HepG2 (cell line): ENCODE data around the gene KRT34. TPM values are rescaled to one million over a fixed set of nuclear protein-coding genes. Genes with fewer than 3 reads are reported as not detected.

Source experiments
- ATAC-seq: fragments of 200-7000 bp; cut with Tn5 transposase; 3 replicates; pipeline ENCODE4 v1.9.1; 2020; ENCODE audit warnings: mild to moderate bottlenecking, moderate library complexity
- BruUV-seq: library from RNA; stranded (reverse); fragments of 400-500 nt; replicated peaks from 2 replicates; lab custom pipeline; 2021; lab: Mats Ljungman, UMichigan
- CTCF ChIA-PET: fragments of 300-600 bp; formaldehyde crosslinking; extraction: SDS; loops from one replicate; lab custom pipeline; 2021; ENCODE audit warnings: low total read pairs, inconsistent platforms, low intra/inter-chr PET ratio; lab: Yijun Ruan, JAX
- POLR2A ChIA-PET: fragments of 350-600 bp; sonication (Branson Sonifier 250); formaldehyde crosslinking; loops from one replicate; lab custom pipeline; 2020; ENCODE audit warnings: antibody characterized with exemption, inconsistent platforms; lab: Yijun Ruan, JAX
- DNase-seq: peaks from one replicate; pipeline ENCODE4 v3.0.0-alpha.2; 2015; ENCODE audit warnings: low spot score
- FAIRE-seq: peaks from 3 replicates; lab custom pipeline; 2011; peaks lifted over from hg19 to GRCh38; lab: Jason Lieb, UNC
- H2AFZ ChIP-seq: one replicate; pipeline ENCODE4 v1.6.1; 2011; ENCODE audit warnings: low read length, inconsistent platforms
- H3K27ac ChIP-seq: fragments of 300-600 bp; 3 replicates; pipeline ENCODE4 v1.8.0; 2011; ENCODE audit warnings: mixed run types, mild to moderate bottlenecking, mixed read lengths, low read length, inconsistent platforms; ENCODE audit not compliant: insufficient read depth; ENCODE audit errors: extremely low read length
- H3K27me3 ChIP-seq, 2 experiments: fragments of 200-600 bp in 1 of 2; 2 replicates in 1 of 2; 3 replicates in 1 of 2; pipeline versions ENCODE4 v1.6.0 to v1.8.0; 2011; ENCODE audit warnings: low read length in 2 of 2, mild to moderate bottlenecking in 2 of 2, moderate library complexity in 2 of 2, inconsistent platforms in 1 of 2; ENCODE audit not compliant: insufficient read depth in 2 of 2, control insufficient read depth in 1 of 2
- H3K36me3 ChIP-seq, 2 experiments: fragments of 200-600 bp in 1 of 2; replicated peaks in 1 of 2; 2 replicates in 1 of 2; 3 replicates in 1 of 2; pipeline versions ENCODE4 v1.5.1 to v1.8.0; 2011; ENCODE audit warnings: low read length in 2 of 2, inconsistent platforms in 1 of 2; ENCODE audit not compliant: insufficient read depth in 2 of 2, control insufficient read depth in 1 of 2
- H3K4me1 ChIP-seq: 2 replicates; pipeline ENCODE4 v1.5.1; 2012; ENCODE audit warnings: low read length, inconsistent platforms; ENCODE audit not compliant: insufficient read depth
- H3K4me2 ChIP-seq: 2 replicates; pipeline ENCODE4 v1.6.0; 2011; ENCODE audit warnings: low read depth, low read length, inconsistent platforms
- H3K4me3 ChIP-seq, 3 experiments: fragments of 200-600 bp in 1 of 3; sonication (generic), shearing (Covaris generic) in 1 of 3; replicated peaks in 1 of 3; 2 replicates each; pipeline ENCODE4 v1.5.1; 2011 to 2016; ENCODE audit warnings: low read length in 3 of 3, inconsistent platforms in 2 of 3, low read depth in 2 of 3, mild to moderate bottlenecking in 2 of 3, control low read depth in 1 of 3, mixed read lengths in 1 of 3; ENCODE audit not compliant: insufficient read depth in 1 of 3
- H3K79me2 ChIP-seq: one replicate; pipeline ENCODE4 v1.6.1; 2011; ENCODE audit warnings: low read length, inconsistent platforms; ENCODE audit not compliant: insufficient read depth
- H3K9ac ChIP-seq: 2 replicates; pipeline ENCODE4 v1.6.0; 2011; ENCODE audit warnings: mild to moderate bottlenecking, low read depth, low read length, inconsistent platforms; ENCODE audit not compliant: insufficient read depth
- H3K9me3 ChIP-seq: 2 replicates; pipeline ENCODE4 v1.5.1; 2012; ENCODE audit warnings: mild to moderate bottlenecking, low read length
- H4K20me1 ChIP-seq: 2 replicates; pipeline ENCODE4 v1.6.0; 2011; ENCODE audit warnings: inconsistent platforms, mild to moderate bottlenecking, low read length, moderate library complexity; ENCODE audit not compliant: insufficient read depth
- BCL6 ChIP-seq: IDR thresholded peaks from 2 replicates; pipeline ENCODE4 v1.6.1; 2016; ENCODE audit warnings: missing genetic modification reagents, missing compliant biosample characterization
- ELF3 ChIP-seq: IDR thresholded peaks from 2 replicates; pipeline ENCODE4 v1.6.1; 2016; ENCODE audit warnings: missing genetic modification reagents, missing compliant biosample characterization
- GATAD2A ChIP-seq: IDR thresholded peaks from 2 replicates; pipeline ENCODE4 v1.6.1; 2016
- HMG20A ChIP-seq: IDR thresholded peaks from 2 replicates; pipeline ENCODE4 v1.6.1; 2016; ENCODE audit warnings: borderline replicate concordance
- HNF4A ChIP-seq: sonication (generic); formaldehyde crosslinking; IDR thresholded peaks from 2 replicates; pipeline ENCODE4 v1.4.0; 2020; ENCODE audit warnings: missing genetic modification reagents
- KDM5A ChIP-seq: fragments of 200-600 bp; sonication (generic); IDR thresholded peaks from 2 replicates; pipeline ENCODE4 v1.7.0; 2018; ENCODE audit warnings: antibody characterized with exemption, mild to moderate bottlenecking, low read length, borderline replicate concordance
- RARA ChIP-seq: IDR thresholded peaks from 2 replicates; pipeline ENCODE4 v1.6.1; 2016; ENCODE audit warnings: missing genetic modification reagents, missing compliant biosample characterization
- RCOR2 ChIP-seq: IDR thresholded peaks from 2 replicates; pipeline ENCODE4 v1.6.1; 2016; ENCODE audit warnings: missing biosample characterization, missing genetic modification reagents
- SAP130 ChIP-seq: IDR thresholded peaks from 2 replicates; pipeline ENCODE4 v1.6.1; 2016; ENCODE audit warnings: low read depth
- TEAD3 ChIP-seq: optimal IDR thresholded peaks from 2 replicates; pipeline ENCODE3; 2016; ENCODE audit warnings: borderline replicate concordance
- ZNF24 ChIP-seq: fragments of 450-650 bp; IDR thresholded peaks from 2 replicates; pipeline ENCODE4 v1.6.1; 2017; ENCODE audit warnings: antibody characterized with exemption, mild to moderate bottlenecking
- ZNF644 ChIP-seq: IDR thresholded peaks from 2 replicates; pipeline ENCODE4 v1.6.1; 2016; ENCODE audit warnings: low read depth
- ZNF780A ChIP-seq: sonication (generic); formaldehyde crosslinking; IDR thresholded peaks from 2 replicates; pipeline ENCODE4 v1.8.0; 2022; ENCODE audit warnings: mild to moderate bottlenecking, missing genetic modification reagents, moderate library complexity
- WGBS: methylation state at CpG from one replicate; pipeline ENCODE4 v1.1.6; 2017; ENCODE audit warnings: low lambda C conversion rate; 5-methylcytosine and 5-hydroxymethylcytosine counted together
- in situ Hi-C: cut with HindIII; loops from 2 replicates; pipeline ENCODE4 v1.10.0; 2017; ENCODE audit warnings: low pct_unique_long_range_greater_than_20kb; ENCODE audit not compliant: extremely low pct_ligation_motif_present
- intact Hi-C: fragments of 100-400 bp; cut with micrococcal nuclease; formaldehyde crosslinking; loops from one replicate; pipeline ENCODE4 v1.10.0; 2022; ENCODE audit not compliant: unreplicated experiment
- polyA plus RNA-seq, 8 experiments: library from polyadenylated mRNA; depleted of rRNA in 3 of 8; stranded (reverse) in 7 of 8; unstranded in 1 of 8; fragments of >200 nt; fragmentation: Illumina TruSeq in 4 of 8; extraction: Trizol in 4 of 8; gene quantifications; 2 replicates each; pipeline versions ENCODE4 v1.2.1 to v1.2.3, GENCODE V29; 2011 to 2016; ENCODE audit warnings: low read depth in 4 of 8, missing spikeins in 1 of 8, mixed read lengths in 1 of 8; ENCODE audit not compliant: insufficient read depth in 1 of 8
- total RNA-seq, 5 experiments: library from RNA; depleted of rRNA; stranded (reverse); fragments of >200 nt; fragmentation: Illumina TruSeq; extraction: Trizol; gene quantifications; 2 replicates each; pipeline ENCODE4 v1.2.3, GENCODE V29; 2016; ENCODE audit warnings: low read depth in 1 of 5
- TF ChIP-seq, protein P1 (sequence below): sonication (generic); formaldehyde crosslinking; IDR thresholded peaks from 2 replicates; pipeline ENCODE4 v1.9.0; 2021; ENCODE audit warnings: missing genetic modification reagents, borderline replicate concordance
- TF ChIP-seq, protein P2 (sequence below): IDR thresholded peaks from 2 replicates; pipeline ENCODE4 v1.4.0; 2020; ENCODE audit warnings: mild to moderate bottlenecking, missing genetic modification reagents

KRT34 gene
- total and polyA plus RNA-seq, 2 of the 13 experiments (the other 11 are each of a cell fraction or from before 2014, with no cell fraction given), result not detected

DNA sequence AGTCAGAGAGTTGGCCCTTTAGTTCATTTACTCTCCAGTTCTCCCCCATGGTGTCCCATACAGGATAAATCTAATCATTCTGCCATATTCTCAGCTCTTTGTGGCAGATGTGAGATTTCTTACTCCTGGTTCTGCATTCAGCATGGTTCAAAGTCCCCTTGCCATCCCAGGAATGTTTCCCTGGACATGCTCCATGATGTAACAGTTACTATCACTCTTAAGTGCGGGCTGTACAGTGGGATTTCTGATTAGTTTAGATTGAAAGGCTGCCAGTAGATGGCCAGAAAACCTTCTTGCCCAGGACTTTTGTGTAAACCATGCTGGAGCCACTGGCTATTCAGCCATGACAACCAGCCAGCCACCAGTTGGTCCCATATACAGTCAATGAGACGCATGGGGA lies 31.9 kb upstream of the KRT34 start:
- Histone ChIP-seq H2AFZ (no peak overlapping the region), H3K9ac (no peak overlapping the region), H3K4me2 (no peak overlapping the region), H4K20me1 (no peaks in the 10 kb centered on the region), H3K9me3 (no peaks in the 10 kb centered on the region), H3K27ac (no peak overlapping the region), H3K27me3 (no peaks in the 10 kb centered on the region; a peak in 1 of 5 replicates), H3K4me1 (peaks cover 51% of the 10 kb centered on the region), H3K4me3 (no peak overlapping the region), H3K36me3 (no peaks in the 10 kb centered on the region), H3K79me2 (no peaks in the 10 kb centered on the region)
- ATAC-seq (no peak), DNase-seq (peak; percentile 56), FAIRE-seq (no peak)
- CTCF ChIA-PET, result no interaction called here
- no TSS peak for BruUV-seq
- in situ Hi-C loops, result no loop called here
- intact Hi-C loops, result loop anchor here (10.0 kb wide), 1 partner anchor 121 kb away; no protein-coding TSS in a partner anchor
- peak; percentile 57; the same call in 1 of the 2 replicates for TF ChIP-seq BCL6 (CRISPR knock-in tag)
- TF ChIP-seq RARA, result 0 out of 2 replicates have a peak, but pooled peaks have one; percentile 32
- TF ChIP-seq, protein P1, sequence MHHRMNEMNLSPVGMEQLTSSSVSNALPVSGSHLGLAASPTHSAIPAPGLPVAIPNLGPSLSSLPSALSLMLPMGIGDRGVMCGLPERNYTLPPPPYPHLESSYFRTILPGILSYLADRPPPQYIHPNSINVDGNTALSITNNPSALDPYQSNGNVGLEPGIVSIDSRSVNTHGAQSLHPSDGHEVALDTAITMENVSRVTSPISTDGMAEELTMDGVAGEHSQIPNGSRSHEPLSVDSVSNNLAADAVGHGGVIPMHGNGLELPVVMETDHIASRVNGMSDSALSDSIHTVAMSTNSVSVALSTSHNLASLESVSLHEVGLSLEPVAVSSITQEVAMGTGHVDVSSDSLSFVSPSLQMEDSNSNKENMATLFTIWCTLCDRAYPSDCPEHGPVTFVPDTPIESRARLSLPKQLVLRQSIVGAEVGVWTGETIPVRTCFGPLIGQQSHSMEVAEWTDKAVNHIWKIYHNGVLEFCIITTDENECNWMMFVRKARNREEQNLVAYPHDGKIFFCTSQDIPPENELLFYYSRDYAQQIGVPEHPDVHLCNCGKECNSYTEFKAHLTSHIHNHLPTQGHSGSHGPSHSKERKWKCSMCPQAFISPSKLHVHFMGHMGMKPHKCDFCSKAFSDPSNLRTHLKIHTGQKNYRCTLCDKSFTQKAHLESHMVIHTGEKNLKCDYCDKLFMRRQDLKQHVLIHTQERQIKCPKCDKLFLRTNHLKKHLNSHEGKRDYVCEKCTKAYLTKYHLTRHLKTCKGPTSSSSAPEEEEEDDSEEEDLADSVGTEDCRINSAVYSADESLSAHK, result no peak
- TF ChIP-seq, protein P2, sequence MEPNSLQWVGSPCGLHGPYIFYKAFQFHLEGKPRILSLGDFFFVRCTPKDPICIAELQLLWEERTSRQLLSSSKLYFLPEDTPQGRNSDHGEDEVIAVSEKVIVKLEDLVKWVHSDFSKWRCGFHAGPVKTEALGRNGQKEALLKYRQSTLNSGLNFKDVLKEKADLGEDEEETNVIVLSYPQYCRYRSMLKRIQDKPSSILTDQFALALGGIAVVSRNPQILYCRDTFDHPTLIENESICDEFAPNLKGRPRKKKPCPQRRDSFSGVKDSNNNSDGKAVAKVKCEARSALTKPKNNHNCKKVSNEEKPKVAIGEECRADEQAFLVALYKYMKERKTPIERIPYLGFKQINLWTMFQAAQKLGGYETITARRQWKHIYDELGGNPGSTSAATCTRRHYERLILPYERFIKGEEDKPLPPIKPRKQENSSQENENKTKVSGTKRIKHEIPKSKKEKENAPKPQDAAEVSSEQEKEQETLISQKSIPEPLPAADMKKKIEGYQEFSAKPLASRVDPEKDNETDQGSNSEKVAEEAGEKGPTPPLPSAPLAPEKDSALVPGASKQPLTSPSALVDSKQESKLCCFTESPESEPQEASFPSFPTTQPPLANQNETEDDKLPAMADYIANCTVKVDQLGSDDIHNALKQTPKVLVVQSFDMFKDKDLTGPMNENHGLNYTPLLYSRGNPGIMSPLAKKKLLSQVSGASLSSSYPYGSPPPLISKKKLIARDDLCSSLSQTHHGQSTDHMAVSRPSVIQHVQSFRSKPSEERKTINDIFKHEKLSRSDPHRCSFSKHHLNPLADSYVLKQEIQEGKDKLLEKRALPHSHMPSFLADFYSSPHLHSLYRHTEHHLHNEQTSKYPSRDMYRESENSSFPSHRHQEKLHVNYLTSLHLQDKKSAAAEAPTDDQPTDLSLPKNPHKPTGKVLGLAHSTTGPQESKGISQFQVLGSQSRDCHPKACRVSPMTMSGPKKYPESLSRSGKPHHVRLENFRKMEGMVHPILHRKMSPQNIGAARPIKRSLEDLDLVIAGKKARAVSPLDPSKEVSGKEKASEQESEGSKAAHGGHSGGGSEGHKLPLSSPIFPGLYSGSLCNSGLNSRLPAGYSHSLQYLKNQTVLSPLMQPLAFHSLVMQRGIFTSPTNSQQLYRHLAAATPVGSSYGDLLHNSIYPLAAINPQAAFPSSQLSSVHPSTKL (CRISPR knock-in tag), result peak; percentile 61
- peak; percentile 23; the same call in 1 of the 2 replicates for TF ChIP-seq GATAD2A (CRISPR knock-in tag)
- peak; percentile 71 for TF ChIP-seq HNF4A
- TF ChIP-seq TEAD3, result peak; percentile 82
- TF ChIP-seq ZNF24, result 0 out of 2 replicates have a peak, but pooled peaks have one; percentile 19
- peak; percentile 77 for TF ChIP-seq ZNF644
- no peak for TF ChIP-seq ZNF780A (CRISPR knock-in tag)
- TF ChIP-seq SAP130, result peak; percentile 25; the same call in 1 of the 2 replicates
- TF ChIP-seq ELF3 (CRISPR knock-in tag), result peak; percentile 28; the same call in 1 of the 2 replicates
- 0 out of 2 replicates have a peak, but pooled peaks have one; percentile 12 for TF ChIP-seq RCOR2
- TF ChIP-seq HMG20A (CRISPR knock-in tag), result 0 out of 2 replicates have a peak, but pooled peaks have one; percentile 29
- TF ChIP-seq KDM5A, result no peak
- POLR2A ChIA-PET, result interaction anchor here (2.0 kb wide), 1 partner anchor 10 kb away, joined by 10 read pairs; no protein-coding TSS in a partner anchor
- WGBS, result 54% methylated on average over 2 of the region's 2 CpGs
